Measurements from ENCODE around the gene HSPA12B. TPM values are rescaled to one million over a fixed set of nuclear protein-coding genes. Genes with fewer than 3 reads are reported as not detected.

The HSPA12B gene
- polyA plus RNA-seq, 1 donor from 2014 or later, result not detected

GRCh38 chr20:3734111-3734843 lies 1.8 kb downstream of the HSPA12B start:
- Histone ChIP-seq H3K9me3 (ENCODE audit: low read length) (no peaks in the 10 kb centered on the region), H3K27ac (ENCODE audit: low read length) (no peak overlapping the region), H3K36me3 (ENCODE audit: insufficient read depth, low read length) (no peaks in the 10 kb centered on the region), H3K9me2 (ENCODE audit: insufficient read depth, low read length) (no peaks in the 10 kb centered on the region), H2AFZ (ENCODE audit: low read depth, low read length) (no peak overlapping the region), H4K20me1 (ENCODE audit: insufficient read depth) (no peaks in the 10 kb centered on the region), H3F3A (ENCODE audit: insufficient read depth, low read length, poor library complexity, severe bottlenecking) (no peaks in the 10 kb centered on the region), H3K4me3 (ENCODE audit: low read length) (no peak overlapping the region), H3K27me3 (ENCODE audit: insufficient read depth, low read depth, low read length) (peaks cover 4% of the 10 kb centered on the region), H3K4me2 (ENCODE audit: low read length) (no peak overlapping the region), H3K79me2 (replicated peaks; ENCODE audit: insufficient read depth, low read length) (no peaks in the 10 kb centered on the region), H3K9ac (ENCODE audit: low read length) (no peak overlapping the region)
- TF ChIP-seq TAF1 (IDR thresholded peaks at IDR 0.05; ENCODE audit: low read depth) (no peak), REST (IDR thresholded peaks at IDR 0.05; ENCODE audit: borderline replicate concordance) (no peak), MXI1 (conservative IDR thresholded peaks at IDR 0.05; ENCODE audit: poor library complexity, severe bottlenecking) (no peak), CTCF (IDR thresholded peaks at IDR 0.05; ENCODE audit: poor library complexity, severe bottlenecking) (no peak), RAD21 (conservative IDR thresholded peaks at IDR 0.05) (no peak), SMC3 (conservative IDR thresholded peaks at IDR 0.05; ENCODE audit: poor library complexity) (no peak)

GRCh38 chr20:3735768-3736167 lies 3.3 kb downstream of the HSPA12B start:
- H3F3A ChIP-seq (ENCODE audit: insufficient read depth, low read length, poor library complexity, severe bottlenecking), result no peaks in the 10 kb centered on the region
- H3K36me3 ChIP-seq (ENCODE audit: insufficient read depth, low read length), result no peaks in the 10 kb centered on the region
- H3K27me3 ChIP-seq (ENCODE audit: insufficient read depth, low read depth, low read length), result peaks cover 4% of the 10 kb centered on the region
- no peak overlapping the region for H2AFZ ChIP-seq (ENCODE audit: low read depth, low read length)
- H3K27ac ChIP-seq (ENCODE audit: low read length), result no peak overlapping the region
- H3K9me3 ChIP-seq (ENCODE audit: low read length), result no peaks in the 10 kb centered on the region
- no peak overlapping the region for H3K4me3 ChIP-seq (ENCODE audit: low read length)
- no peaks in the 10 kb centered on the region for H3K9me2 ChIP-seq (ENCODE audit: insufficient read depth, low read length)
- no peak overlapping the region for H3K4me2 ChIP-seq (ENCODE audit: low read length)
- no peak overlapping the region for H3K9ac ChIP-seq (ENCODE audit: low read length)
- H4K20me1 ChIP-seq (ENCODE audit: insufficient read depth), result no peaks in the 10 kb centered on the region
- no peaks in the 10 kb centered on the region for H3K79me2 ChIP-seq (replicated peaks; ENCODE audit: insufficient read depth, low read length)
- TF ChIP-seq EP300 (conservative IDR thresholded peaks at IDR 0.05; ENCODE audit: poor library complexity, severe bottlenecking) (no peak), SMC3 (conservative IDR thresholded peaks at IDR 0.05; ENCODE audit: poor library complexity) (no peak), REST (IDR thresholded peaks at IDR 0.05; ENCODE audit: borderline replicate concordance) (no peak), RAD21 (conservative IDR thresholded peaks at IDR 0.05) (no peak), MXI1 (conservative IDR thresholded peaks at IDR 0.05; ENCODE audit: poor library complexity, severe bottlenecking) (no peak), EZH2 (IDR thresholded peaks at IDR 0.05; ENCODE audit: borderline replicate concordance, insufficient read depth, low read length, poor library complexity, severe bottlenecking) (no peak), CTCF (IDR thresholded peaks at IDR 0.05; ENCODE audit: poor library complexity, severe bottlenecking) (no peak), TAF1 (IDR thresholded peaks at IDR 0.05; ENCODE audit: low read depth) (no peak), POLR2AphosphoS5 (IDR thresholded peaks at IDR 0.05) (no peak)
